ENCODE data around the gene PLEKHG3.

Gene PLEKHG3

DNA sequence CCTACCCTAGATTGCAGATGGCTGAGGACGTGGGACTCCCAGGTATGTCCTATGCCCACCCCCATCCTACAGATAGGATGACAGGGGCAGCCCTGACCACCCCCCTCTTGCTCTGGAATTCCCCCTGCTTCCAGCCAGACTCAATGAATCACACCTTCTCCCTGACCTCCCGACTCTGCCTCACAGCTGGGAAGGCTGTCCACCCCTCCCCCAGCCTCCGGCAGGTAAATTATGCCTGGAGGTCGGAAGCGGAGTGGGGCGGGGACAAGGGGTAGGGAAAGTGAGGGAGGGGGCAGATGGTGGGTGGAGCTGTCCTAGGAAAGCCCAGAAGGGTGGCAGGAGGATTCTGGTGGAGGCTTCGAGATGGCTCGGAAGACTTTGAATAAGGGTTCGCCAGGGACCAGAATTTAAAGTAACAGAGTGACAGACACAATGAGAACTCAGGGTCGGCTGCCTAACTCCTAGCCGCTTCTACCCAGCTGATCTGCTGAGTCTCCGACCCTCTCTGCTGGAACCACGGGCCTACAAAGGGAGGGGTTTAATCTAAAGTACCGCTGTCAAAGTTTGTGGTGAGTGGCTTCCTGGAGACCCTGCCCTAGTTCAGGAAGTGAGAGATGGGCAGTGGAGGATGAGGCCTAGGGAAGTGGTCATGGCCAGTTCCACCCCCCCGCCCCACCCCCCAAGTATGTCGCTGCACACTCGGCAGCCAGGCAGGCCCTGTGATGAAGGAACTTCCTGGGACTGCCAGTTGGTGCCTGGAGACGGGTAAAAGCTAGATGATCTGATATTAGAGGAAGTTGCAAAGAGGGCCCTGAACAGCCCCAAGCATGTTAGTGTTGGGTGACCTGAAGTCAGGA lies 4.2 kb downstream of the PLEKHG3 start:
- DNase-seq, result peak; percentile 30

DNA sequence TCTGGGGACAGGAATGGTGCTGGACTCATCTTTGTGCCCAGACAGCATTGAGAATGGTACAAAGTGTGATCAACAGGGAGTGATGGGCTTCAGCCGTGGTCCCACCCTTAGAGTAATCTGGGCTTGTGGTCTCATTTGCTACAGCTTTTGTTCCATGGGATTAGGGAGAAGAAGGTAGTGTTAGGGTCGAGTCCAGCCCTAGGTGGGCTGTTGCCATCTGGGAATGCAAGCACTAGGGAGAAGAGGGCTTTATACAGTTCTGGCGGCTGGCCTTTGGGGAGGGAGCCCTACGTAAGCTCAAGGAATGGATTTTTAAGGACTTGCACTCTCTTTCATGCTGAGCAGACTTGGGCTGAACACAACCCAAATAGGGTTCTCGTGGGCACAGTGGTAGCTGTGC lies 4.9 kb downstream of the PLEKHG3 start:
- no peak for DNase-seq

DNA sequence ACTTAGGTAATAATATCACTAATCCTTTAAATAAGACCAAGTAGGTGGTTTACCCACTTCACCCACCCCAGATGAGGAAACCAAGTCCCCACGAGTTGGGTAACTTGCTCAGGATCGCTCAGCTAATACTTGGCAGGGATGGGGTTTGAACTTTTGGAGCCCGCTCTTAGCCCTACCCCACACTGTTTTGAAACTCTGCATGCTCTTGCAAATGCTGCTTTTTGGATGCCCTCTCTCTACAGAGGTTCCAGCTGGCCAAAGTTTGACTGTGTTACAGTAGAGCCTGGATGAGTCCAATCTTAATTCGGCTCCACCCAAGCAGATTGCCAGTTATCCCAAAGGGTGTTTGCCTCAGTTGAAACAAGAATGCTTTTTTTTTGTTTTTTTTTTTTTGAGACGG lies 6.8 kb downstream of the PLEKHG3 start:
- no peak for DNase-seq

DNA sequence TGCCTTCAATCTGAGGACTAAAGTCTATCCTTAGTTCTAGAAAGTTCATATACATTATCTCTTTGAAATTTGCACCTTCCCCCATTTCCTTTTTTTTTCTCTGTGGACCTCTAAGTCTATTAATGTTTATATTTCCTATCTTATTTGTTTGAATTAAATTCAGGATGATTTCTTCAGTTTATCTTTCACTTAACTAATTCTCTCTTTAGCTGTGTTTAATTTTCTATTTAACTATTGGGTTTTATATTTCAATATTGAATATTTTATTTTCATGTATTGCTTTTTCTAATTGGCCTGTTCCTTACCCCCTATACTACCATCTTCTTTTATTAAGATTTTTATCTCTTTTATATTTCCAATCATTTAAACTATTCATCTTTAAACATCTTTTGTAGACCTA lies 9.5 kb downstream of the PLEKHG3 start:
- DNase-seq, result no peak

DNA sequence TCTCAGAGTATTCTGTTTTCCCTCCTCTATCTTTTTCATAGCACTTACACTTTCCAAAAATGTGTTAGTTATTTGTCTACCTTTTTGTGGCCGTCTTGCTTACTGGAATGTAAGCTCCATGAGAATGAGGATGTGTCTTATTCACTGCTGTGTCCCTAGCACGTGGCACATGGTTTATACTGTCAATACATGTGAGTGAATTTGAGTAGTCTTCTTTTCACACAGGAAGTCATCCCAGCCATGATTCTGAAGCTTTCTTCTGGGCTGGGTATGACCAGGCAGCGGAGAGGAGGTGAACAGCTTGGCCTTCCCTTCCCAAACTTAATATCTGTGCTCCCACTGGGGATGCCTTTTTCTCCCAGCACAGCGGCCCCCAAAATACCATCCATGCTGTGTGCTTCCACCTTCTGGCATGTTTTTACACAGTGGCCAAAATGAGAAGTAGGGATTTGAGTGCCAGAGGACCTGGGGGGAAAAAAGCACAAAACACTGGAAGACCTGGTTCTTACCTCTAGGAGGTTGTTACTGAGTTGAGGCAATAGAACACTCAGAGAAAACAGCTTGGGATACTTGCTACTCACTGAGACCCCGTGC lies 10.3 kb downstream of the PLEKHG3 start:
- no peak for DNase-seq

DNA sequence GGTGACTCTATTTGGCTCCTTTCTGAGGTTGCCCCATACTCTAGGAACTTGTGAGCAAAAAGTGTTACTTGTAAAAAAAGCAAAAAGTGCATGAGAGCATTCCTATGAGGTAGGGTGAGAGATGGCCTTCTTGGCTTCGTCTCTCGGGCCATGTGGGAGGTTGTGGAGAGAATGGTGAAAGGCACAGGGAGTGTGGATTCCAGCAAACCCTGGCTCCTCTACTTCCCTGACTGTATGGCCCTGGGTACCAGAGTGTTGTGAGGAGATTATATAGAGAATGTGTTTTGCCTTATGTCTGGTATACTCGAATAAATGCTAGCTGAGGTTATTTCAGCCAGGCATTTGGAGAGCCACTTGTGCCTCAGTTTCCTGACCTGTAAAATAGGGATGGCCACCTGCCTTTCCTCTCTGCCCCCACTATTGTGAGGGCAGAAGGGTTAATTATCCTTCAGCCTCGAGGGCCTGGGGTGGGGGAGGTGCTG lies 11.0 kb downstream of the PLEKHG3 start:
- DNase-seq, result no peak

DNA sequence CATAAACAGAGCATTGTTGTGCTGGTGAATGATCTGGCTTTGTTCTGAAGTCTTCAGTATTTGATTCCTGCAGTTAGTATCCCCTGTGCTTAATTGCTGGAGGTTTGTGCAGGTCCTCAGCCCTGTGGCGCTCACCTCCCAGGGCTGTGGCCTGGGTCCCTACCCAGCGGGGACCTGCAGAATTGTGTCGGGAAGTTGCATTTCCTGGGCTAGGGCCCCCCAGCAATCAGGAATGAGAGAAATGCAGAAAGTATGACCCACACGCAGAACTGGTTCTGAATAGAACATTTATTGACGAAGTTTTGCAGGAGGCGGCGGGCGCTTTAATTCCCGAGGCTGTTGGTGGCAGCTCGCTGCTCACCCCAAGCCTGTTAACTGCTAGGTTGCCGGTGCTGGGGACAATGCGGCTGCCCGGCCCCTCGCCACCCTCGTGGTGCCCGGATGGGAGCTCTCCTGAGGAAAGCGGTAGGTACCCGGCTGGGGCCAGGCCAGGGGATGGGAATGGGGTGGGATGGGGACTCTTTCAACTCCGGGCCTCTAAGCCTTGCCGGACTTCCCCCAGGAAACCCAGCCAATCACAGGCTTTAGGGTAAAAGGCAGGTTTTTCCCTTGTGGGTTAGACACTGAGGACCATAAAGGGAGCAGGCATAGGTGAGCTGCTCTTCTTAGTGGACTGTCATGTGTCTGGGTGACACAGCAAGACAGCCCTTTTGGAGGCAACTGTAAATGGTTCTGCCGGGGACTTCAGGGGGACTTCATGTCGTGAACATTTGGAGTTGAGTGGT lies 11.6 kb downstream of the PLEKHG3 start:
- no peak for DNase-seq

DNA sequence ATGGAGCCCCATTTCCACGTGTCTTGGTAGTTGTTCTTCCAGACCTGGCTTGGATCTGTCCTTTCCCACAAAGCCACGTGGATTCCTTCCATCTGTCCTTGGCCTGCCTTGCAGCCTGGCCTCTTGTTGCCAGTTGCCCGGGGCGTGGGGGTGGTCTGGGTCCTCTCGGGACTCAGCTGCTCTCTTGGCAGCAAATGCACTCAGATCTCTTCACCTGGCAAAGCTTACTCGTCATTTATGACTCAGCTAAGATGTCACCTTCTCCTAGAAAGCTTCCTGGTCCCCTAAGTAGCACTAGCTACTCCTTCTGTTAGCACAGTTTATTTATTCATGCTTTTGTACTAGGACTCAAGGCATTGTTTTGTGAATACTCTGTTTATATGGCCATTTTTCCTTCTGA lies 13.6 kb downstream of the PLEKHG3 start:
- DNase-seq, result no peak

DNA sequence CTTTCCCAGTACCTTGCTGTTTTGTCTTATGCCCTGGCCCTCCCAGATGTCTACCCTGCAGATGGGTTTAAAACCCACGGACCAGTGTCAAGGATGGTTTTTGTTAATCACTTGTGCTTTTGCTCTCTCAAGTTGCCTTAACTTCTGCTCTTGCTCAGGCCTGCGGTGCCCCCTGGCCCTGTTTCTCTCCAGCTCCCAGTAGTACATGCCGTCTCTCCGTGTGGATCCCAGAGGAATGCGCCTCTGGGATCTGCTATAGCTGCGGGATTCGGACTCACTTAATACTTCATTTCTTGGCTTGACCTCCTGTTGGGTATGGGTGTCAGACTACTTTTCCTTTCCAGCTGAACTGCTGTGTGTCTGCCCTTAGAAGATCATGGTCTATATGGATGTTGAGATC lies 14.5 kb downstream of the PLEKHG3 start:
- DNase-seq, result no peak

DNA sequence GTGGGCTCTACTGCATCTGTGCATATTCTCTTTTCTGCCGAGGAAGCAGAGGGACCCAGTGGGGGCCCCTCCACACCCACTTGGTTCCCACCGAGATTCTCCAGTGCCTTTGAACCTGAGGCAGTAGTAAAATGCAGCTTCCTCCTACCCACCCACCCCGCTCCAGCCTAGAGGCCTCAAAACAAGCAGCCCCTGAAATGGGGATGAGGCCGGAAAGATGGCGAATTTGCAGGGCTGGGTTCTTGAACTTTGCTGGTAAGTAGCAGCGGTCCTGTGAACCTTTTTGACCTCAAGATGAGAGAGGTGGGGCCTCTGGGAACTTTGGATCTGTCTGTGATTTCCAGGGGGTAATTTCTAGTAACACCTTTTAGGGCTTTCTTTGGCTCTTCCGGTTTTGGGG lies 15.4 kb downstream of the PLEKHG3 start:
- DNase-seq, result no peak

DNA sequence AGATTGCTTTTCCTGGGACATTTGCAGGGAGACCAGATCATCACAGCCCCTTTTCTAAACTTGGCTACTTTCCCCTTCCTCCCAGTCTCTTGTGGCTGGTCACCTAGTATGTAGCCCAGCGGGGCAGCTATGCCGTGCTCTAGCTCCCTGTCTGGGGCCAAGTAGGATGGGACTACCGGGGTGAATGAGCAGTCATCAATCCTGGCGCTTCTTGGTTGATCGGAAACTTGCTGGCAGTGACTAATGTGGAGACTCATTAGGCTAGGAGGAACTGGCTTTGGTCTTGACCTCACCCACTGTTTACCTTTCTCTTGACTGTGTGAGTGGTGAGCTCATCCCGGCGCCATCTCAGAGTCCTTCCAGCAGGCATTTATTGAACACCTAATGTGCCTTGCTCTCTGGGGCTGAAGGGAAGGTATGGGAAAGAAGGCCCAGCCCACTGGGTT lies 15.9 kb downstream of the PLEKHG3 start:
- DNase-seq, result no peak

DNA sequence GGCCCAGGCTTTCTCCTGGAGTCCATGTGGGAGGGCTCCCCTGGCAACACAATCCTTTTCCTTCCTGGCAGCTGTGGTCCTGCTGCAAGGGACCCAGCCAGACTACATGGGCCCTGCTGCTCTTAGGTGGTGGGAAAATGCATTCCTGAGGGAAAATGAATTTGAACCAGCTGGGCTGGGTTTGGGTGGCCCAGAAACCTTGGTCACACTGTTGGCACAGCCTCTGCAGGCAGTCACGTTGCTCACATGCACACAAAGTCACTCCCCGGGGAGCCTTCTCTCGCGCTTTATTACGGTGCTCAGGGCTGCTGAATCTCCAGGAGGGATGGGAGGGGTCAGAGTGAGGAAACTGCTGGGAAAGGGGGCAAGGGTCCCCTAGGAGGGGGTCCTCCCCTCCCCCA lies 17.2 kb downstream of the PLEKHG3 start:
- DNase-seq, result no peak

DNA sequence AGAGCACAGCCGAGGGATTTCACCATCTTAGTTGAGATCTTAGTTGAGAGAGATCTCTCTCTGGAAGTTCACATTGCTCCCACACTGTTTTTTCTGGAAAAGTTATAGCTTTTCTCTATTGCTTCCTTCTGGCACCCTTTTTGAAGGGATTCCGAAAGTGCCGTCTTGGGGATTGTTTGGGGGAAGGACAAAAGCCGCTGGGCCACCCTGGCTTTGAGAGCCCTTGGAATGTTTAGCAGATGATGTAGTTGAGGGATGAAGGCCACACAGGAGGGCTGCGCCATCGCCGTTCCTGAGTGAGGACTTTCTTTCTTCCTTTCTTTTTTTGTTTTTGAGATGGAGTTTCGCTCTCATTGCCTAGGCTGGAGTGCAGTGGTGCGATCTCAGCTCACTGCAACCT lies 17.7 kb downstream of the PLEKHG3 start:
- no peak for DNase-seq

DNA sequence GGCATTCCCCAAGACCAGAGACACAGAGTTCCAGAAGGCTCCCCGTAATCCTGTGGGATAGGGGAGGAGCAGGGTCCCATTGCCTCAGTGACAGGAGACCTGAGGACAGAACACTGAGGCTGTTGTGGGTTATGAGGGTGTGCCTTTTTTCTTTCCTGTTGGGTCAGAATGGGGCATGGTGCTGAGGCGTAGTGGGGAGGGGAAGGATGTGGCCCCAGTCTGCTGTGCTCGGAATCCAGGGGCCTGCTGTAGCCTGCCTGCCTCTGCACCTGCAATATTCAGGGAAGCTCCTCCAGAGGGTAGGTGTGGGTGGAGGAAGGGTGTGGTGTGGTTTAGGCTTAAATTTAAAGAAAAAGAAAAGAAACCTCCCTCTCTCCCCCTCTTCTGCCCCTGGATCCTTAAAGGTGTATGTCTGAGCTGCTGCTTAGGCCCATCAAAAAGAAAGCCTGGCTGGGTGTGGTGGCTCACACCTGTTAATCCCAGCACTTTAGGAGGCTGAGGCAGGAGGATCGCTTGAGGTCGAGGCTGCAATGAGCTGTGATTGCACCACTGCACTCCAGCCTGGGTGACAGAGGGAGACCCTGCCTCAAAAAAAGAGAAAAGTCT lies 18.7 kb downstream of the PLEKHG3 start:
- peak; percentile 13 for DNase-seq

DNA sequence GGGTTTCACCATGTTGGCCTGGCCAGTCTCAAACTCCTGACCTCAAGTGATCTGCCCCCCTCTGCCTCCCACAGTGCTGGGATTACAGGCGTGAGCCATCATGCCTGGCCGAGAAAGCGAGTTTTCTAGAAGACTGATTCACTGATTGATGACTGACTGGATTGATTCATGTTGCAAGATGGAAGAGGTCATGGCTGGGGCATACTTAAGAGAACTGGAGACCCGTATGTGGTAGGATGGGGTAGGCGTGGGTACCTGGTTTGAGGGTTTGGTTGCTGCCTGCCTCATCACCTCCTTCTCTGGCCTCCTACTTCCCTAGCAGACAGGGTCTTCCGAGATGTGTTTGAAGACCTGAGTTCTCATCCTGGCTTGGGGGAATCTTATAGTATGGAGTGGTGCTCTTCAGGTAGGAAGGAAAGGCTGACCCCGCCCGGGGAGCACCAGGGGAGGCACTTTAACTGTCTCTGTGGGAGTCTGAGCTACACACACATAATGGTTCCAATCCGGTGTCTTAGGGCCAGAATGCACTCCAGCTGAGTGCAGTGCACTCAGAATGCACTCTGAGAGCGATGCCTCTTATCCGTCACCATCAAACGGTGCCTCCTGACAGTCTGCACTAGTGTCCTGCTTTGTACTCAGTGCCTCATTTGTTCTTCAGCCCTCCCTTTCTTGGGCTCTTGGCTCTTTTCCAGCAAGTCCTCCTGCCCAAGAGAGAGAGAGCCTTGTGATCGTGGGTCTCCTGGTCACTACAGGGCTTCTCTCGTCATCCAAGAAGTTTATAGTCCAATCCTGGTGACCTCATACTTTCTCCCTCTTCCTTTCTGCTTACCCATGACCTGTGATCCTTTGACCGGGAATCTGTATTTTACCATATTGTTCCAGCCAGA lies 19.7 kb downstream of the PLEKHG3 start:
- peak; percentile 28 for DNase-seq

DNA sequence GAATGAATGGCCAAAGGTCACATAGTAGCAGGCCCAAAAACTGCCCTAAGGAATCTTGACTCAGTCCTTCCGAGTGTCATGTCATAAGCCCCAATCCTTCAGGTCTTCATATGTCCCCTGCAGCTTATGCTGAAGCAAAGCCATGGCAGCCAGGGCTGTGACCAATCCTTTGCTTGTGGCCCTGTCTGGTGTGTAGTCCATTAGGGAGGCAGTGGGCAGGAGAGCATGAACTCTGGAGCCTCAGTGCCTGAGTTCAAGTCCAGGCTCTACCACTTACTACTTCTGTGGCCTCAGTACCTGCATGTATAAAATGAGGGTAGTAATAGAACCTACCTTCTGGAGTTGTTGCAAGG lies 20.3 kb downstream of the PLEKHG3 start:
- DNase-seq, result no peak

DNA sequence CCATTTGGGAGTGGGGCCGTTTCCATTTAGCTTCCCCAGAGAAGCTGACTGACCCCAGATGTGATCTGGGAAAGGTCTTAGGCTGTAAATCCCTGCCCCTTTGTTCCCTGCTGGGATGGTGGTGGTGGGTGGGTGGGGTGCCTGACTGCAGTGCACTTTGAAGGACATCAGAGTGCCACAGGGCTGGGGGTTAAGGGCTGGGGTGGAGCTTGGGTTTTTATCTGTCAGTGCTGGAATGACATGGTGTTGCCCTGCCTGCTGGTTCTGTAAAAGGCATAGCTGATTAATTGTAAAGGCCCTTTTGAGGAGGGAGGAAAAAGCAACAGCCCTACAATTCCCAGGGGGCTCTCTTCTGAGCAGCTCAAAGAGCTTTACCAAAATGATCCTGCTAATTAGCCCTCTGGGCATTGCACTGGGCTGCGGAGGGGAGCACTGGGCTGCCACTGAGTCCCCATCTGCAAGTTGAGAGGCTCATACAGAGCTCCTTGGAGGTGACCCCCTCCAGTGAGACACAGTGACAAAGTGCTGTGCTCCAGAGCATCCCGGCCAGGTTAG lies 21.1 kb downstream of the PLEKHG3 start:
- DNase-seq, result no peak

DNA sequence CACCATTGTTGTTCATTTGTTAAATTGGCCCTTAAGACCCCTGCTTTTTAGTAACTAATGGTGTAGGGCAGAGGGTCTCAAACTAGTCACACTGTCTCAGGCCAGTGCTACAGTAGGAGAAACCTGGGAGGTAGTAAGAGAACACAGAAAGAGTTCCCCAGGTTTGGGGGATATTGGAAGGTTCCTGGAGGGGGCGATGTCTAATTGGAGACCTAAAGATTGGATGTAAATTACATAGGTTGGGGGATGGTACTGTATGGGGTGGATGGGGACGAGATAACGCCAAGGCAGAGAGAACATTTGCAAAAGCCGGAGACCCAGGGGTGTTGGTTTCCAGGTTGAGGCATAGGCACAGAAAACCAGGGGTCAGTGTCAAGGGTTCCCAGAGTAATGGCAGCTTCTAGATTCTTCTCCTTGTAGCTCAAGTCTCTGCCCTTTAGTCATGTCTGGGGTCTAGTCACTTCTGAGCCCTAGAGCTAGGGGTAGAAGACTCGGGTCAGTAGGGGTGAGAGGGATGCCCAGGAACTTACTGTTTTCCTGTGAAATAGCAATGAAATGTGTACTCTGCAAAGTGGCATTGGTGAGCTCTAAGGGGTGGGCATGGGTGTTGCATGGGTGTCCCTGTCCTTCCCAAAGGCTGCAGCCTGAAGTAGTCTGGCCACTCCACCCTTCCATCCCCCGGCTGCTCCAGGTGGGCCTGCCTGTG lies 21.8 kb downstream of the PLEKHG3 start:
- no peak for DNase-seq

DNA sequence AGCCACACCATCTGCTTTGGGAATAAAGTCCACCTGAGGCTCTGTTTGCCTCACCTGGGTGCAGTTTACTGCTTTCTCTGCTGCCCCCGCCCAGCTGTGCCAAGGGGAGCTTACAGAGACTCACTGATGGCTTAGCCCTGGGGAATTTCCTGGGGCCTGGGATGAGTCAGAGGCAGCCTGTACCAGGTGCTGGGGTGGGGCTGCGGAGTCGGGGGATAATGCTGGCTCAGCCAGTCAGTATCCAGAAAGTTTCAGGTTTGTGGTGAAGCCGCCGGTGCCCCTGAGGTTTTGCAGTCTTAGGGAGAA lies 22.3 kb downstream of the PLEKHG3 start:
- DNase-seq, result peak; percentile 49

DNA sequence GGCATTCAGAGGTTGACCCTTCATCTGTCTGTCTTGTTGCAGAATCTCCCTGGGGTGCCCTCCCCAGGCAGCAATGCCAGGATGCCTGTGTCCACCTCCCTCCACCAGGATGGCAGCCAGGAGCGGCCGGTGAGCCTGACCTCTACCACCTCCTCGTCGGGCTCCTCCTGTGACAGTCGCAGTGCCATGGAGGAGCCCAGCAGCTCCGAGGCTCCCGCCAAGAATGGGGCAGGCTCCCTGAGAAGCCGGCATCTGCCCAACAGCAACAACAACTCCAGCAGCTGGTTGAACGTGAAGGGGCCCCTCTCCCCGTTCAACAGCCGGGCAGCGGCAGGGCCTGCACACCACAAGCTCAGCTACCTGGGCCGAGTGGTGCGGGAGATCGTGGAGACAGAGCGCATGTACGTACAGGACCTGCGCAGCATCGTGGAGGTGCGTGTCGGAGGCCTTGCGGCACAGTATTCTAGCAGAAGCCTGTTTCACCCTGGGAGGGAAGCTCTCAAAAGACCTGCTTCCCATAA lies 23.4 kb downstream of the PLEKHG3 start:
- no peak for DNase-seq

DNA sequence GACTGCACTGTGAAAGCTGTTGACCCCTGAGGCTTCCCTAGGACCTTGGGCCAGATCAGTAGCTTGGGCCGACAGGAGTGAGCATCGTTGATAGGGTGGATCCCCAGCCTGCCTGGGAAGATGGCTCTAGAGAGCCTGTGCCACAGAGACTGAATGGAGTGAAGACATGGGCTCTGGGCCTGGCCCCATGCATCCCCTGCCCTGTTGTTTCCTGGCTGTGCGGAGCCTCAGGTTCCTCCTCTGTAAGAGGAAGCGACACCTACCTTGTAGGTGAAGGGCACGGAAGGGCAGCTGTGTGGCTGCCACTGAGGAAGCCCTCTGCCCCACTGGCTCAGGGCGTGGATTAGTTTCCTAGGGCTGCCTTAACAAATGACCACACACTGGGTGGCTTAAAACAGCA lies 23.9 kb downstream of the PLEKHG3 start:
- no peak for DNase-seq

All from activated CD4-positive, alpha-beta T cell treated with anti-CD3 and anti-CD28 coated beads, Interleukin-2, Interleukin-6, amounts not matched to agents 100 ng/mL and 50 ng/mL, durations not matched to agents 16 hours and 8 hours (primary cell).